ENCODE results near the gene SYNRG. TPM values are rescaled to one million over a fixed set of nuclear protein-coding genes. Genes with fewer than 3 reads are reported as not detected.

The SYNRG gene
- polyA plus RNA-seq, 1 of the 3 experiments (the other 2 are of a cell fraction), result 8.9 TPM

- H3K9me2 ChIP-seq, result no peaks in the 10 kb centered on the region
- WGBS (ENCODE audit: low lambda C conversion rate), result 55% methylated on average over 2 of the region's 2 CpGs
- ChIA-PET POLR2A (no interaction called here), CTCF (interaction anchor here (0.7 to 8.6 kb wide), 4 partner anchors 10 to 163 kb away, joined by 3 to 85 read pairs (median 6); no protein-coding TSS in a partner anchor)
- H3K36me3 ChIP-seq (replicated peaks in 1 of 2; ENCODE audit: control insufficient read depth in 1 of 2, insufficient read depth in 2 of 2, low read length in 1 of 2), result no peaks in the 10 kb centered on the region
- no peak overlapping the region for H2AFZ ChIP-seq (ENCODE audit: low read depth)
- TF ChIP-seq RFX5 (IDR thresholded peaks at IDR 0.05; ENCODE audit: low read length) (no peak), POLR2AphosphoS5 (IDR thresholded peaks at IDR 0.05; ENCODE audit: low read depth, low read length) (no peak), JUND (IDR thresholded peaks at IDR 0.05) (no peak), NFIC (IDR thresholded peaks at IDR 0.05; ENCODE audit: borderline replicate concordance) (no peak), TCF12 (IDR thresholded peaks at IDR 0.05) (no peak), RXRA (IDR thresholded peaks at IDR 0.05; ENCODE audit: borderline replicate concordance, low read depth) (no peak), CTCF (IDR thresholded peaks at IDR 0.05) (no peak), USF1 (IDR thresholded peaks at IDR 0.05; ENCODE audit: borderline replicate concordance, low read depth) (no peak), IRF3 (IDR thresholded peaks at IDR 0.05; ENCODE audit: low read depth, low read length) (no peak)
- peaks cover 5% of the 10 kb centered on the region for H3F3A ChIP-seq (replicated peaks; ENCODE audit: insufficient read depth)
- no peaks in the 10 kb centered on the region for H3K79me2 ChIP-seq (ENCODE audit: insufficient read depth)
- no peak overlapping the region for H3K9ac ChIP-seq
- DNase-seq, result no peak
- H3K4me2 ChIP-seq, result no peak overlapping the region
- H3K27me3 ChIP-seq (ENCODE audit: insufficient read depth), result no peaks in the 10 kb centered on the region
- no peaks in the 10 kb centered on the region for H3K9me3 ChIP-seq
- H3K27ac ChIP-seq (ENCODE audit: low read depth in 2 of 2, low read length in 1 of 2), result no peak overlapping the region
- no peak overlapping the region for H3K4me3 ChIP-seq (ENCODE audit: low read depth in 2 of 2, low read length in 1 of 2)
- H3K4me1 ChIP-seq (ENCODE audit: control insufficient read depth in 1 of 2, insufficient read depth in 2 of 2, low read depth in 1 of 2, low read length in 1 of 2), result no peaks in the 10 kb centered on the region; a peak in 1 of 4 replicates
- H4K20me1 ChIP-seq (ENCODE audit: insufficient read depth), result no peaks in the 10 kb centered on the region
Observed at GRCh38 chr17:37651849-37652248, 42.6 kb upstream of the SYNRG start.

- no peak overlapping the region for H3K27ac ChIP-seq (ENCODE audit: low read depth in 2 of 2, low read length in 1 of 2)
- H3K9ac ChIP-seq, result no peak overlapping the region
- peaks cover 5% of the 10 kb centered on the region for H3F3A ChIP-seq (replicated peaks; ENCODE audit: insufficient read depth)
- H2AFZ ChIP-seq (ENCODE audit: low read depth), result no peak overlapping the region
- POLR2A ChIA-PET, result no interaction called here
- no peaks in the 10 kb centered on the region for H3K36me3 ChIP-seq (replicated peaks in 1 of 2; ENCODE audit: control insufficient read depth in 1 of 2, insufficient read depth in 2 of 2, low read length in 1 of 2)
- DNase-seq, result peak; percentile 54
- no peaks in the 10 kb centered on the region for H3K9me3 ChIP-seq
- CTCF ChIA-PET, result interaction anchor here (0.7 to 8.6 kb wide), 18 partner anchors 9 to 170 kb away, joined by 3 to 85 read pairs (median 4); no protein-coding TSS in a partner anchor
- H3K9me2 ChIP-seq, result no peaks in the 10 kb centered on the region
- no peak overlapping the region; a peak in 1 of 4 replicates for H3K4me3 ChIP-seq (ENCODE audit: low read depth in 2 of 2, low read length in 1 of 2)
- H3K4me1 ChIP-seq (ENCODE audit: control insufficient read depth in 1 of 2, insufficient read depth in 2 of 2, low read depth in 1 of 2, low read length in 1 of 2), result no peaks in the 10 kb centered on the region; a peak in 1 of 4 replicates
- H3K4me2 ChIP-seq, result no peak overlapping the region
- H3K79me2 ChIP-seq (ENCODE audit: insufficient read depth), result no peaks in the 10 kb centered on the region
- TF ChIP-seq RAD21 (IDR thresholded peaks at IDR 0.05; ENCODE audit: low read length) (peak; percentile 83), TCF12 (IDR thresholded peaks at IDR 0.05) (no peak), SIN3A (IDR thresholded peaks at IDR 0.05; ENCODE audit: borderline replicate concordance, low read depth, low read length) (no peak), SMC3 (IDR thresholded peaks at IDR 0.05; ENCODE audit: low read depth, low read length) (peak; percentile 72), YY1 (IDR thresholded peaks at IDR 0.05; ENCODE audit: low read depth) (no peak), EZH2phosphoT487 (IDR thresholded peaks at IDR 0.05; ENCODE audit: borderline replicate concordance, low read depth) (no peak), ELF1 (IDR thresholded peaks at IDR 0.05) (no peak), IRF3 (IDR thresholded peaks at IDR 0.05; ENCODE audit: low read depth, low read length) (no peak), FOXJ3 (CRISPR knock-in tag; IDR thresholded peaks at IDR 0.05) (no peak), CTCF (IDR thresholded peaks at IDR 0.05) (peak; percentile 77), EP300 (IDR thresholded peaks at IDR 0.05; ENCODE audit: borderline replicate concordance in 1 of 2, low read depth in 1 of 2, low read length in 1 of 2) (no peak), RFX5 (IDR thresholded peaks at IDR 0.05; ENCODE audit: low read length) (no peak), FOSL2 (IDR thresholded peaks at IDR 0.05; ENCODE audit: borderline replicate concordance, low read depth) (no peak)
- no peaks in the 10 kb centered on the region for H4K20me1 ChIP-seq (ENCODE audit: insufficient read depth)
- 43% methylated on average over 6 of the region's 6 CpGs for WGBS (ENCODE audit: low lambda C conversion rate)
- no peaks in the 10 kb centered on the region for H3K27me3 ChIP-seq (ENCODE audit: insufficient read depth)
Observed at GRCh38 chr17:37650419-37651003, 41.3 kb upstream of the SYNRG start.

All from SK-N-SH (cell line).